ENCODE results near the gene SRC.

The SRC gene

DNA sequence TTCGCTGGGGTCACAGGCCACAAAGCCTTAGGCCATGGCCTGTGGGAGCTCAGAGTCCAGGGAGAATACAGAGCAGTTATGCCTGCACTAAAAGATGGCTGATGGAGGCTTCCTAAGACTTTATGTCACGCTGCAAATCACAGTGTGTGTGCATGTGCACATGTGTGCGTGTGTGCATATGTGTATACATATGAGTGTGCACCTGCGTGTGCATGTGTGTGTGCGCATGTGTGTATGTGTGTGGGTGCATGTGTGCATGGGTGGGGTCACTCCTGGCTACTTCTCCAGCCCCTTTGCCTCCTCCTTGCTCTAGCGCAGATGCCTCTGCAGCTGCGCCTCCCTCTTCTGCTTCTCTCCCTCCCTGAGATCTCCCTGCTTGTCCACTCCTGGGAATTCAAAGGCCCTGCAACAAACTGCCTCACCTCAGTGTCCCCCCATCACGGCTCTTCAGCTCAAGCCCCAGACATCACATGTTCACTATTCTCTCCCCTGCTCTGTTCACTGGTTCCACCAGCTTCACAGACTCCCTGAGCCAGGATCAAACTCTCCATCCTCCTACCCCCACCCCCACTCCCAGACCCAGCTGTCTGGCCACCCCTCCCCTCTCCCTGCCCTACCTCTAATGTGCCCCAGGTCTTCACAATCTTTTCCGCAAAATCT, 90.7 kb downstream of the SRC start:
- DNase-seq: no peak

DNA sequence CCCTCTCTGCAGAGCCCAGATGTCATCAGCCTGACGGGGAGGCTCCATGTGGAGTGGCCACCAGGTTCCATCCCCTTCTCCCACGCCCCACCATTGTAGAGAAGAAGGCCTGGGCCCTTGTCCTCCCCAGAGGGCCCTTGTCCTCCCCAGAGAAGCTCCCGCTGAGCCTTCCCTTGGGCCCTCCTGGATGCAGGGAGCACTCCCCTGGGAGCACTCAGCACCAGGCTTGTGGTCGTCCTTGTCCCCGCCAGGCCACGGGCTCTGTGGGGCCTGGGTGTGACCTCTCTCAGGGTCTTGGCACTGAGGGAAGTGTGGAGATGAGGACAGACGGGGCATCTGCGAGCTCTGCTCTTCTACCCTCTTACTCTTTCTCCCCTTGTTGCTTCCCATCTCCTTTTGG, 91.7 kb downstream of the SRC start:
- DNase-seq: no peak

DNA sequence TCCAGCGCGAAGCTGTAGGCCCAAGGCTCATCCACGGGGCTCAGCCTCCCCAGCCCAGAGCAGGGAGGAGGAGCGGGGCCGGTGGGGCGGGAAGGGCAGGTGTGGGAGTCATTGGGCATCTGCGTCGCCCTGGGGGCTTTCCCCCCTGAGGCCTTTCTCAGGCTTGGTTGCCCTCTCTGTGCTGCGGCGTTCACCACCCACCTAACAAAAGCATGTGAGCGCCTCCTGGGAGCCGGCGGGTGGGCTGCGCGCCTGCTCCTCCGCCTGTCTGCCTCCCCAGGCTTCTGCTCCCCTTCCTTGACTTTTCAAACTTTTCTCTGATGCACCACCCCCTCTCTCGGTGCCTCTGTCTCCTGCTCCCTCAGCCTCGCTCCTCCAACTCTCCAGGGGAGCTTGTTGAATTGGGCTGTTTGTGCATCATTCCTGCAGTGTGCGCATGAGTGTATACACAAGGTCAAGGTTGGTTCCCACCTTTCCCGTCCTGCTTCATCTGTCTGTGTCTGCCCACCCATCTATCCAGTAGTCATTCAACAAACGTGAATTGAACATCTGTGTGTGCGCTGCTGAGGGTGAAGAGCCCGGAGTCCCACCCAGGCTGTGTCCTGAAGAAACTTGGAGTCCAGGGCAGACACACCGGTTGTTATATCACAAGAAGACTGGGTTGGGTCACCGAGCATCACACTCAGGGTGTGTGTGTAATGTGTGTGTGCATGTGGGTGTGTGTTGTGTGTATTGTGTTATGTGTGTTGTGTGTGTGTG, 92.7 kb downstream of the SRC start:
- DNase-seq: no peak

GRCh38 chr20:37439223-37439933, 93.4 kb downstream of the SRC start:
- no peak for DNase-seq

DNA sequence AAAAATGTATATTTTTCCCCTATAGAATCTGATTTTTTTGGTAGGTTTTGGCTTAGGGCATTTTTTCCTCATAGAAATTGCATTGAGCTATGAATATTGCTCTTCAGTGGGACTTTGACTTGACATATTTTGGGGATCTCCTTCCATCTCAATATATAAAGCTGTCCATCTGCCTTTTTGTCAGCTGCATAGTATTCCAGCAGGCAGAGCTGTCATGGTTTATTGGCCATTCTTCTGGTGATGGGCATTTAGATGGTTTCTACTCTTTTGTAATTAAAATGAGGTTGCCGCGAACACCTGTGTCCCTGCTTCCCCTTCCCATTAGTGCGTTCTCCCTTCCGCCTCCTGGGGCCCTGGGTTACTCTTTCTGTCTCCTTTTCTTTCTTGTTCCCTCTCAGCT, 95.1 kb downstream of the SRC start:
- DNase-seq: no peak

DNA sequence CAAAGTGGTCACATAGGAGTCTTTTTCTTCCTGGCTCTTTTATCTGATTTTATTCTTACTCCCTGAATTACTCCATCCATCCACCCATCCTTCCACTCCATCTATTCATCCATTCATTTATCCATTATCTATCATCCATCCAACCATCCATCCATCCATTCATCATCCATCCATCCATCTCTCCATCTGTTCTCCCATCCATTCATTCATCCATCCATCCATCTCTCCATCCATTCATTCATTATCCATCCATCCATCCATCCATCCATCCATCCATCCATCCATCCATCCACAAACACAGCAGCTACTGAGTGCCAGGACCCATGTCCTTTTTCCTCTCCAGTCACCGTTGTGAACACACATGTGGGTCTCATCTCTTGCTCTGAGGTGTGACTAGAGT, 96.6 kb downstream of the SRC start:
- no peak for DNase-seq

GRCh38 chr20:37442986-37443385, 97.0 kb downstream of the SRC start:
- DNase-seq: no peak

GRCh38 chr20:37443596-37443995, 97.7 kb downstream of the SRC start:
- no peak for DNase-seq

- DNase-seq: no peak
These were observed 99.1 kb downstream of the SRC start for GRCh38 chr20:37445041-37445440.

DNA sequence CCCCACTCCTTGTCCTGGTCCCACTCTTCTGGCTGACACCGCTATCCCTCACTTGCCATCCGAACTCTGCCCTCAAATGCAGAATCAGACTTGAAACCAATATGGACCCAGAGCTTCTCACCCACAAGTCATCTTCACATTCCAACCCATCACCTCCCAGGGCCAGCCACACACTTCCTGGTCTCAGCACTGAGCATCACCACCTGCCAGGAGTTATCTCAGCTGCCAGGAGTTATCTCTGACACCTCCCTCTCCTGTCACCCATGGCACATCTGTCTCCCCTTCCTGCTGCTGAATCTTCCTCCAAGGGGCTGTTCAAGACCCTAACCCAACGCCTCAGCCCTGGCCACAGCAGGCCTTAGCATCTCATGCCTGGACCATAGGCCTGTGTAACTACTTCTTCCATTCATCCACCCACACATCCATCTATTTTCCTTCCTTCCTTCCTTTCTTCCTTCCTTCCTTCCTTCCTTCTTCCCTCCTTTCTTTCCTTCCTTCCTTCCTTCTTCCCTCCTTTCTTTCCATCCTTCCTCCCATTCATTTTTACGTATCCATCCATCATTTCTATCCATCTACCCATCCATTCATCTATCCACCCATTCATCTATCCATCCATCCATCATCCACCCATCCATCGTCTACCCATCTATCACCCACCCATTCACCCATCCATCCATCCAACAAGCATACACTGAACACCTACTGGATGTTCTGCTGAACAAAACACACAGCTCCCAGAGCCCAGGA, 100.5 kb downstream of the SRC start:
- DNase-seq: no peak

- no peak for DNase-seq
These were observed 101.7 kb downstream of the SRC start for GRCh38 chr20:37447688-37448087.

- no peak for DNase-seq
These were observed 103.3 kb downstream of the SRC start for GRCh38 chr20:37449276-37449675.

GRCh38 chr20:37450344-37450743, 104.4 kb downstream of the SRC start:
- no peak for DNase-seq

DNA sequence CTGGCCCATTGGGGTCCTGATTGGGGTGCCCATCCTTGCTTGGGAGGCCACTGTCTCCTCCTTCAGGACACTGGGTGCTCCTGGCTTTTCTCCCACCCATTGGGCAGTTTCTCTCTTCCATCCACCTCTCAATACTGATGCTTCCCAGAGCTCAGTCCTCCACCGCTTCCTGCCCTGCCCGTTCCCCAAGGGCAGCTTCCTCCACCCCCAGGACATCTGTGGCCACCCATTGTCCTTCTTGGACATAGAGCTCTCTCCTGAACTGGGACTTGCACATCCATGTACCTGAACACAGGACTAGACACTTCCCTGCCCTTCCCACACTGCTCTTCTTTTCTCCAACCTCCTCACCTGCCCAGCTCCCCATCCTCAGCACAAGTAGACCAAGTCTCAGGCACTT, 105.7 kb downstream of the SRC start:
- no peak for DNase-seq

GRCh38 chr20:37452236-37452635, 106.3 kb downstream of the SRC start:
- no peak for DNase-seq

DNA sequence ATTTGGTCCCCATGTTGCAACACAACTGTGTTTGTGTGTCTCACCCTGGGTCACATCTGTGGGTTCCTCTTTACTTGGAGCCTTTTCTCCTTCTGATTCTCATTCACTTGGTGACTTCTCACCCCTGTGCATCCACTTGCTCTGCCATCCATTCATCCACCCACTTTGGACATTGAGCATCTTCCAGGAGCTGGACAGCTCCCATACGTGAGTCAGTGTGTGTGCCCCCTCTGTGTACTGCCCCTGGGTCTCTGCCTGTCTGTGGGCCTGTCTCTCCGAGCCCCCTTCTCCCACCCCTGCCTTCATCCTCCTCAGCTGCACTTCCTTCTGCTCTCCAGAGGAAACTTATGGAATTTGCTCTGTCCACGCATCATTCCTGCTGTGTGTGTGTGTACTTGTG, 107.3 kb downstream of the SRC start:
- no peak for DNase-seq

GRCh38 chr20:37453836-37454235, 107.9 kb downstream of the SRC start:
- no peak for DNase-seq

DNA sequence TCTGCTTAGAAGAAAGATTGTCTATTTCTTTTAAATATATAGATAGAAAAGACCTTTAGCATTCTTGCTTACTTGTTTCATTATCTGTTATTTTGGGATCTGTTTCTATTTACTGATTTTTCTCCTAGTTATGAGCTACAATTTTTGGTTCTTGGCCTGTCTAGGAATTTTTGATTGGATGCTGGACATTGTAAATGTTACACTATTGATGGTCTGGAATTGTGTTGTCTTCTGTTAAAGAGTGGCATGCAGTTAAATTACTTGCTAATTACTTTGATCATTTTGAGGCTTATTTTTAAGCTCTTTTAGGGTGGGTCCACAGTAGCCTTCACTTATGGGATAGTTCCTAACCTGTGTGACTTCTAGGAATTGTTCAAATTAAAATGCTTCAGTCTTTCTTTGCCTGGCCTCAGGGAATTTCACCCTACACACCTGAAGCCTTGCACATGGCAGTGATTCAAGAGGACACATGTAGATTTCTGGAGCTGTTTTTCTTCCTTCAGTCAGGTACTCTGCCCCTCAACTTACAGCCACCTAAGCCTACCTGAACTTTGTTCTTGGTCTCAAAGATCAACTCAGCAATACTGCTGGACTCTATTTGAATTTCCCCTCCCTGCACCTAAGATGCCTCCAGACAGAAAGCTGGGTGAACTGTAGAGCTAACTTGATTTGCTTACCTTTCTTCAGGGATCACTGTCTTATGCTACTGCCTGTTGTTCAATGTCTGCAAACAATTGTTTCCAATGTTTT, 108.9 kb downstream of the SRC start:
- DNase-seq: no peak
